Kidney tubule cell (primary cell): ENCODE measurements around the gene NUB1.

Experiments used
- DNase-seq: peaks from one replicate; pipeline ENCODE4 v3.0.0-alpha.2; 2018; ENCODE audit warnings: low spot score

The NUB1 gene

DNA sequence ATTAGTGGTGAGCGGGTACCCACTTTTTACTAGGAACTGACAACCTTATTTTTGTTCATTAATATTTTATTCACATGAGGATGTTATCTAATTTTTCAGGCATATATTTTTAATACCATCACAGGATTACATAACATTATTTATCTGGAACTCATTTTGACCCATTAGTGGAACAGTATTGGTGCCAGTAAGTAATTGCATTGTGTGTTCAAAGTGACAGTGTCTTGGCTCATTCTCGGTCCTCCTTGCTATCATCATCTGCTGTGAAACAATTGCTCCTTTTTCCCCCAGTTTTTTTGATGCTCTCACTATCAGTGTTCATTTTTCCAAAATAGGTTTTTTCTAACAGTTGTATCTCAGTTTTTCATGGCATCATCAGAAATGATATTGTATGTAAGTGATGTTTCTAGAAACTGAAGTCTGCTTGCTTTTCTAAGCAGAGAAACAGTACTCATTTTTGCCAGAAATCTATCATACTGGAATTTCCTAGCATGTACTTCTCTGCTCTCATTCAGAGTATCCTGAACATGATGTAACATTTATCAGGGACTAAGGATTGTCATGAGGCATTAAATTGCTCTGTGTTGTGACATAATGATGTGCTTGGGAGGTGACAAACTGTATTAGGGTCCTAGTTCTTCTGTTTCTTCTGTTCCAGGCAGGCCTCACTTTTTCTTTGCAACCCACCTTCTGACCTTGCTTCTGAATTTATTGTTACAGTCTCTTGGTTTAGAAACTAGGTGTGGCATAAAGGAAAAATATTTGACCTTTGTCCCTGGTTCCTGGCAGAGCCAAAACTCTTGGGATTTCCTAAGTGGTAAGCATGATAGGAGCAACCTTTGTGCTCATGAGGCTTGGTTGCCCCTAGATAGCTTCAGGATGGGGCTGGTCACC is 4.2 kb downstream of the NUB1 start:
- no peak for DNase-seq

DNA sequence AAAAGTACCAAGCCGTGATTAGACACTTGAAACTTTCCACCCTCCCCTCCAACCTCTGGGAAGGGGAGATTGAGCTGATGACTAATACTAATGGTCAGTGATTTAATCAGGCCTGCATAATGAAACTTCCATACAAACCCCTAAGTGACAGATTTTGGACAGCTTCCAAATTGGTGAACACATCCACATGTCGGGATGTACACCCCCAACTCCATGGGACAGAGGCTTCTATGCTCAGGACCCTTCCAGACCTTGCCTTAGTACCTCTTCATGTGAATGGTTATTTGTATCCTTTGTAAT is 4.8 kb downstream of the NUB1 start:
- peak; percentile 39 for DNase-seq

DNA sequence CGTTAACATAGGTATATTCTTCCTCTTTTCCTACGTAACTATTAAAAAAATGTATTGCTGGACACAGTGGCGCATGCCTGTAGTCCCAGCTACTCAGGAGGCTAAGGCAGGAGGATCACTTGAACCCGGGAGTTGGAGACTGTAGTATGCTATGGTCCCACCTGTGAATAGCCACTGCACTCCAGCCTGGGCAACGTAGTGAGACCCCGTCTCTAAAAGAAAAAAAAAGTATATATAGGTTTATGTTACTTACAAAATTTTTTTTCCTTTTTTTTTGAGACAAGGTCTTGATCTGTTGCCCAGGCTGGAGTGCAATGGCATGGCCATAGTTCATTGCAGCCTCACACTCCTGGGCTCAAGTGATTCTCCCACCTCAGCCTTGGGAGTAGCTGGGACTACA is 5.6 kb downstream of the NUB1 start:
- DNase-seq: no peak

DNA sequence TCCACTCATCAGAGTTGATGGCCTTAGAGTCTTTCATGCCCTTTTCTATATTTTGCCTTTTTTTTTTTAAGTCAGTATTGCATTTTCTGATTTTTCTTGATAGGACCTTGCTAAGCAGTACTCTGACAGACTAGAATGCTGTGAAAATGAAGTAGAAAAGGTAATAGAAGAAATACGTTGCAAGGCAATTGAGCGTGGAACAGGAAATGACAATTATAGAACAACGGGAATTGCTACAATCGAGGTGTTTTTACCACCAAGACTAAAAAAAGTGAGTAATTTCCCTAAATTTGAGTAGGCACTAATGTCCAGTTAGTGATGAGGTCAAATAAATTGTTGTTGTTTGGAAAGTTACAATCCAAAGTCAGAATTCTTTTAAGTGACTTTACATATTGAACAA is 7.4 kb downstream of the NUB1 start:
- no peak for DNase-seq

DNA sequence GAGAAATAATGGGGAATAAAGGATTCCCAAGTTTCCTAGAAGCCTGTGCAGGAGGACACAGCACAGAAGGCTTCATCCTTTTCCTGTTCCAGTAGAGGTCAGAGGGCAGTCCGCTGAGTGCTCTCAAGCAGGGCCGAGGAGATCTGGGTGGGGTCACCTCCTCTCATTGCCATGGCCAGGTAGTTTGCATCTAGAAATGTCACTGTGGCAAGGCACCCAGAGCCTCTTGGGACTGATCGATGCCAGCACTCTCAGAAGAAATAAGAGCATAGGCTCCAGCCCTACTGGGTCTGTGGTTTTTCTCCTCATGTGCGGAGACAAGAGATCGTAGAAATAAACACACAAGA is 7.9 kb downstream of the NUB1 start:
- DNase-seq: no peak

DNA sequence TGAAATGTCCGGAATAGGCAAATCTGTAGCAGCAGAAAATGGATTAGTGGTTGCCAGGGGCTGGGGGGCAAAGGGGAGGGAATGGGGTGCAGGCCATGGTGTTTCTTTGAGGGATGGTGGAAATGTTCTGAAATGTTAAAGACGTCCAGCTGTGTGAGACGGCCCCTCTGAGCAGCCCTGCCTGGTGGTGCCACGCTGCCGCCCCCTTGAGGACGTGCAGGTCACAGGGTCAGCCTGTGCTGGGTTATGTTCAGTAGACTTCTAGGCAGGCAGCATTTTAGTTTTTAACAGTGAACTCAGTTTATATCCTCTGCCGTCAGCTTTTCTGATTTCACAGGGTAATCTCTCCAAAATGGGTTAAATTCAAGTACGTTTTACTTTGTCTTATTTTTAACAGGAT is 9.4 kb downstream of the NUB1 start:
- no peak for DNase-seq

DNA sequence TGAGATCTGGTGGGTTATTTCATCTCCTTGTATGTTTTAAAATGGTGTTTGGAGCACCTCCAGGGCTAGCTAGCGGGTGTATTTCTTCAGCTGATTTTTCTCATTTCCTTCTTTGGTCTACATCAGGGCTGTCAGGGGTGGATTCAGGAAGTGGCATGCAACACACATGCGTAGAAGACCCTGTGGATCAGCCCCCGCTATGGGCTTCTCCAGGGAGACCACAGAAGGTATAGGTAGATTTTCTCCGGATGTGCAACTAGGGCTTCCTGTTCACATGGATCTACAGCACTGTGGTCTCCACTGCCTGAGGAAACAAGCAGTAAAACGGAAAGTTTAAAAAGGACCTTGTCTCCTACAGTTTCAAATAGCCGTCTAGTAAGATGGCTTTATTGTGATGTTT is 10.4 kb downstream of the NUB1 start:
- DNase-seq: no peak

DNA sequence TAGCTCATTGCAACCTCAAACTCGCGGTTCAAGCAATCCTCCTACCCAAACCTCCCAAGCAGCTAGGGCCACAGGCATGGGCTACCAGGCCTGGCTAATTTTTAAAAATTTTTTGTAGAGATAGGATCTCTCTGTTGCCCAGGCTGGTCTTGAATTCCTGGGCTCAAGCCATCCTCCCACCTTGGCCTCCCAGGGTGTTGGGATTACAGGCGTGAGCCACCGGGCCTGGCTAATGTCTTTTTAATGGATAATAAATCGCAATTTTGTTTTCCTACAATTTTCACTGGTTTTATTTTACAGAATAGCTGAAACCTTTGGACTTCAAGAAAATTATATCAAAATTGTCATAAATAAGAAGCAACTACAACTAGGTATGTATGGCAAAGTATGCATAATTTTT is 10.9 kb downstream of the NUB1 start:
- no peak for DNase-seq

DNA sequence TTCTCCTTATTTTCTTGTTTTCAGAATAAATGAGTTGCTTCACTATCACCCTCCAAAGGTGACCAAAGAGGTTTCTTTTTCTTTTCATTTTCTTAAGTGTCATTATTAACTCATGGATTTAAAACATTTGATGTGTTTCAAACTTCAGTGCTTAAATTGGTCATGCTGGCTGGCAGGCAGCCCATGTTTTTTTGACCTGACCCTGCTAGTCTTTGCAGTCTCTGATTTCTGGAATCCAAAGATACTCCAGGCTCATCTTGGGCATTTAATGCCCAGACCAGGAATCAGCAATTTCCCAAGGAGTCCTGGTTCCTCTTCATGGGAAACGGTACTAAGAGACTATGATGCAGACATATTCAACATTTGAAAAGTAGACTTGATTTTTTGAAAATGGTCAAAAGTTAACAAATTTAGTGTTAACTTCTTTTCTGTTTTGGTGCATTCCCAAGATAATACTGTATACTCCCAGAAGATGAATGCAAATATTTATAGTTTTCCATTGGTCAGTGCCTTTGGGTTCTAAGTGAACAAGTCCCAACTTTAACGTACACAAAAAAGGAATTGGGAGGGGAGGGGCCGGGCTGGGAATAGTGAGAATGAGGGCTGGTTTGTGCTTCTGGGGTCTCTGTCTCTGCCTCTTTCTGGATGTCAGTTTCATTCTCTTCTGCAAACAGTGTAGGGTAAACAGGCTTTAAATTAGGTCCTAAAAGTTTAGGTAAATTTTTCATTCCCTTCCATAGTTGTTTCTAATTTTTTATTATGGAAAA is 19.8 kb downstream of the NUB1 start:
- no peak for DNase-seq

DNA sequence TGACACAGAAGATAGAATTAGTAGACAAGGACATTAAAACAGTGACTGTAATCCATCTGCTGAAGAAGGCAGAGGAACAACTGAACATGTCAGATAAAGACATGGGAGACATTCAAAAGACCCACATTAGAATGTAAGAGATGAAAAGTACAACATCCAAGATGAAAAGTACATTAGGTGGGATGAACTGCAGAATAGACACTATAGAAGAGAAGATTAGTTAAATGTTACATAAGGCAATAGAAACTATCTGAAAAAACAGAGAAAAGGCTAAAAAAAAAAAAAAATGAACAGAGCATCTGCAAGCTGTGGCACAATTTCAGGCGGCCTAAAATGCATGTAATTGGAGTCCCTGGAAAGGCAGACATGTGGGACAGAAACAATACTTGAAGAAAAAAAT is 21.6 kb downstream of the NUB1 start:
- no peak for DNase-seq

DNA sequence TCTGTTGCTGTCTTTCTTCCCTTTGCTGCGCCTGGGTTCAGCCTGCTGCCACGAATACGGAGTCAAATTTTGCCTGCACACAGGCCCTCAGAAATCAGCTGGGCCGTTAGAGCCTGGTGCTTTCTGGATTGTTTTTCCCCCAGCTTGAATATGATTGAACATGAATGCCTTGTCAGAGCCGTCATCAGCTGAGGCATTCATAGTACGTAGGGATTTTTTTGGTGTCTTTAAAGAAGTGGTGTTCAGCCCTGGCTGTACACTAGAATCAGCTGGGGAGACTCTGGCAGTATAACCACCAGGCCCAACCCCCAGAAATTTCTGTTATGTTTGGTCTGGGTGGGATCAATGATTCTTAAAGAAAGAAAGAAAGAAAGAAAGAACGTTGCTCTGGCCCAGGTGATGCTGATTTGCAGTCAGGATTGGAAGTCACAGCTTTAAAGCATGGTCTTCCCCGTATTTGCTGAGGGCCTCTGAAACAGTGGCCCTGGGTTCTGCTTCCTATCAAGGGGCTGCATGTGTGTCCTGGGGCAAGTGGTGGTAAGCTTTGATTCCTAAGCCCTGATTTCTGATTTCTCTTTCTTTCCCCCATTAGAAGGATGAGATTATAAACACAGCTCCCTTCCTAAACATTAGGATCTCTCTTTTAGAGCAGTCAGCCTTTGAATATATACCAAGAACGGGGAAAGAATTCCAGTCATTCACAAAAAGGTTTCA is 24.7 kb downstream of the NUB1 start:
- no peak for DNase-seq

DNA sequence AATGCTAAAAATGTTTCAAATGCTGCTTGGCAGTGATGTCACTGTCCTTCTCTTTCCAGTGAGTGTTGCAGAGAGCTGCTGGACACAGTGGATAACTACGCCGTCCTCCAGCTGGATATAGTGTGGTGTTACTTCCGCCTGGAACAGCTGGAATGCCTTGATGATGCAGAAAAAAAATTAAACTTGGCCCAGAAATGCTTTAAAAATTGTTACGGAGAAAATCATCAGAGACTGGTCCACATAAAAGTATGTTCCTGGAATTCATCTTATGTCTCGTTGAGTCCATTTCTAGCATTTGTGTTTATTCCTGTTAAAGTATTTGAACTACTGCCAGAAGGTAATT is 25.2 kb downstream of the NUB1 start:
- no peak for DNase-seq

DNA sequence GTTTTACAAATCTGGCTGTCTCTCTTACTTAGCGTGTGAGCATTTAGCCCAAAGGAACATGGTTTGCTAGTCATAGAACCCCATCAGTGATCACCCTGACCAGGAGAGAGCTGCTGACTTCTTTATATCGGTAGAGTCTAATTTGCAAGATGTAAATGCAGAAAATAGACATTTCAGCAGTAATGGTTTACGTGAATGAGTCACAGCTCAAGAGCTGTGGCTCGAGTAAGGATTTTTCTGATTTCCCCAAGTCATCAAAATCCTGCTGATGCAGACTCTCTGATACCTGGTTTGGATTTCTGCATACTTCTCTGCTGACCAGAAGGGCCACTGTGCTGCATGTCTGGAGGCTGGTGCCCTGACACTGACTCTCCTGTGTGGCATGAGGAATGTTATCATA is 25.7 kb downstream of the NUB1 start:
- no peak for DNase-seq

DNA sequence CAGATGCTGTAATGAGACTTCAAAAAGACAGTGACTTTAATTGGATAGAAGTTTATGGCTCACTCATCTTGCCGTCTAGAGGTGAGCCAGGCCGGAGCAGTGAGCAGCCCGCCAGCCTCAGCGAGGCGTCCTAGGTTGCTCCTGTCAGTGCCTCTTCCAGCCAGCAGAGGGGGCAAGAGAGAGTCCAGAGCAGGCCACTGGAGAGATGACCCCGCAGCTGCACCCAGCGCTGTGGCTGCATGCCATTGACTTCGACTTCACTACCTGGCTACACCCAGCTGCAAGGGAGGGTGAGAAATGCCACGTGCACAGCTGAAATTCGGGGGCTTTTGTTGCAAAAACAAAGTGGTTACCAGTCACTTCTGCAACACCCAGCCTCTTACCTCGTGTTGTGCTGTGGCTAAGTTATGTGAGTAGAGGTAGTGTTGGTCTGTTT is 26.5 kb downstream of the NUB1 start:
- peak; percentile 83 for DNase-seq

DNA sequence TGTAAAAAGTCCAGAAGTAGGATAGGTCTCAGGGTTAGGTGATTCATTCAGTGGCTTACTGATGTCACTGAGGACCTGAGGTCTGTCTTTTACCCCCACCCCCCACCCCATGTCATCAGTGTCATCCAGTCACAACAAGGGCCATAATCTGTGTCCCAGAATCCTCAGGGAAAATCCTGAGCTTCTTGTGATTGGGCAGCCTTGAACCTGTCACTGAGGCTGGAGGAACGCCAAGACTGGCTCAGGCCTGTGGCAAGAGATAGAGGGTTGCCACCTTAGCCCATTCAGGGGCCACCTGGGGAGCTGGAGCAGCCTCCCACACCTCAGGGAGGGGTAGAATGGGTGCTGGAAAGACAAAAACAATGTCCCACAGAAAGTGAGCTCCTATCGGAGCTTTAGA is 29.7 kb downstream of the NUB1 start:
- DNase-seq: no peak

DNA sequence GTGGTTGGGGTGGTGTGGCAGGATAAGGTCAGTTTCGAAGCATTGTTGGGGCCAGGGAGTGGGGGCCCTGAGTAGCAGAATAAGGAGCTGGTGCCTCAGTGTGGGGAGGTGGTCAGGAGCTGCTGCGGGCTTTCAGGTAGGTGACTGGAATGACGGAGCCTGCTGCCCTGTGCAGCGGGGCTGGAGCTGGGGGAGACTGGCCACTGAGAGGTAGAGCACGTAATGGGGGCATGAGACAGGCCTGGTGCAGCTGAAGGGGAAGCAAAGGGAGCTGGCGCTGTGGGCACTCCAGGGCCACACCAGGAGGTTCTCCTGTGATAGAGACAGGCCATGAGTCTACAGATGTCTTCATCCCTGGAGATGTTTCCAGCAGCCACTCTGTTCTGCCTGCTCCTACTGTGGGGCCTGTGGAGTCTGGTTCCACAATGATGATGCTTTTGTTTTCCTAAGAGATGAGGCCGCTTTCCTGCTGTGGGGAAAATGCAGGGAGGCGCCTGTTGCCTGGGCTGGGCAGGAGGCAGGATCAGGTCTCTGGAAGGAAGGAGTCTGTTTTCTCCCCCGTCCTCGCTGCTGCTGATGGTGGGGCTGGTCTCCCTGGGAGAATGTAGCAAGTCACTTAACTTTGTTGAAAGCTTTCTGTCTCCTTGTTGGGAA is 31.1 kb downstream of the NUB1 start:
- no peak for DNase-seq

DNA sequence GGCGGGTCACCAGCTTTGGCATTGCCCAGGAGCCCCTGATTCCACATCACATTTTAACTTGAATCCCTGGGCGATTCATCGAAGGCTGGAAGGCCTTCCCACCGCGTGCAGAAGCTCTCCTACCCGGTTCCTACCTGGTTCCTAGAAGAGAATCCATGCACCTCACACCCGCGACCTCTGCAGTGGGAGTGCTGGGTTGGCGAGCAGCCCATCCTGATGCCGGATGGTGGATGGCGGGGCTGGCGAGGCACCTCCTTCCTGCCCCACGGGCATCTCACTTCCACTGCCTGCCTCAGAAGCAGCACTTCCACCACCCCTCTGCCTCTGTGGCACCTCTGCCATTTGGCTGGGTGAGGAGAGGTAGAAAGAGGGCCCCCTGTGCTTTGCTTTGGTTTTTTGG is 32.0 kb downstream of the NUB1 start:
- DNase-seq: no peak

DNA sequence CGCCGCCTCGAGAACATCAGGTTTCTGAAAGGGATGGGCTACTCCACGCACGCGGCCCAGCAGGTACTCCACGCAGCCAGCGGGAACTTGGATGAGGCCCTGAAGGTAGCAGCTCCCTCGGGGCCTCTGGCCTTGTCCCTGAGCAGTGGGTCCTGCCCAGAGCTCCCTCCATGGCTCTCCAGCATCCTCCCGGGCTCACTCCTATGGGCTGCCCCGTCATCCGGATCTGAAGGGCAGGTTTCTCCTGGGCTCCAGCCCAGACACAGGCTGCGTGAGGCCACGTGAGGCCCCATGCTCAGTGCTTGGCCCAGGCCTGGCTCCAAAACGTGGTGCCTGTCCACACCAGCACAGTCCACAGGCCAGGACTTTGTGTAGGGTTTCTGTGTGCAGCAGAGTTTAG is 32.5 kb downstream of the NUB1 start:
- DNase-seq: no peak

DNA sequence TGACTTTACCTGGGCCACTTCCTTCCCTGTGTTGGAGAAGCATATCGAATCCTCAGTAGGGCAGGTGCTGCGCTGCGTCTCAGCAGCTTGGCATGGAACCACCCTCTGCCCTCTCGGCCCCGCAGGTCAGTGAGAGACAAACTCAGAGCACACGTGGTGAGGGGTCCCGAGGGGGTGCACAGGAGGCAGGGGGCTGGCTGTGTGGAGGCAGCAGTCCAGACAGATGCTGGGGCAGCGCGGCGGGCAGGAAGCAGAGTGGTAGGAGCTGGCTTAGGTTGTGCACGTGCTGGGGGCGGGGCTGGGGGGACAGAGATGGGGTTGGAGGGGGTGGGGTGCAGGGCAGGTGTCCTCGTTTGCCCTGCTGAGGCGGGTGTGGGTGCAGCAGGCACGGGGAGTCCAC is 33.1 kb downstream of the NUB1 start:
- no peak for DNase-seq

DNA sequence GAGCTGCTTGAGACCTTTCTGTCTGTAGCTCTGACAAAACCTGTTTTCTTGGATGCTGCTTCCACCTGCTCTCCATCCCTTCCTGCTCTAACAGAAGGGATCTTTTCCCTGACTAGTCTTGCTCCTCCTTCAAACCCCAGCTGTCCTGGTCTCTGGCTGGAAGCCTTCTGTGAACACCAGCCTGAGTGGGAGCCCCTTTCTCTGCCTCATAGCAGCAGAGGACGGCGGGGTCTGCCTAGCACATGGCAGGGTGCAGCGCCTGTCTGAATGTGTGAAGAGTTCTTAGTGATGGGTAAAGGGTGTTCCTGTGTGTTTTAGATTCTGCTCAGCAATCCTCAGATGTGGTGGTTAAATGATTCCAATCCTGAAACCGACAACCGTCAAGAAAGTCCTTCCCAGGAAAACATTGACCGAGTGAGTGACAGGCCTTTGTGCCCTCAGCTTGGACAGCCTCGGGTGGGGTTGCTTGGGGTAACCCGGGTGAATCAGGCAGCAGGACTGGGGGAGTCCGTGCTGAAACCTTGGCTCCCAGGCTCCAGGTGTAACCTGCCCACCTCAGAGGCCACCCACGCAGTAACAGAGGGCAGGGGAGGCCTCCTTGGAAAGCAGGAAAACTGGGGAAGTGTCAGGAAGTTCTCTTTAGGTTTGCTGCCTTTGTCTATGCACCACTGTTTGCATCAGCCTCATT is 34.1 kb downstream of the NUB1 start:
- DNase-seq: no peak

DNA sequence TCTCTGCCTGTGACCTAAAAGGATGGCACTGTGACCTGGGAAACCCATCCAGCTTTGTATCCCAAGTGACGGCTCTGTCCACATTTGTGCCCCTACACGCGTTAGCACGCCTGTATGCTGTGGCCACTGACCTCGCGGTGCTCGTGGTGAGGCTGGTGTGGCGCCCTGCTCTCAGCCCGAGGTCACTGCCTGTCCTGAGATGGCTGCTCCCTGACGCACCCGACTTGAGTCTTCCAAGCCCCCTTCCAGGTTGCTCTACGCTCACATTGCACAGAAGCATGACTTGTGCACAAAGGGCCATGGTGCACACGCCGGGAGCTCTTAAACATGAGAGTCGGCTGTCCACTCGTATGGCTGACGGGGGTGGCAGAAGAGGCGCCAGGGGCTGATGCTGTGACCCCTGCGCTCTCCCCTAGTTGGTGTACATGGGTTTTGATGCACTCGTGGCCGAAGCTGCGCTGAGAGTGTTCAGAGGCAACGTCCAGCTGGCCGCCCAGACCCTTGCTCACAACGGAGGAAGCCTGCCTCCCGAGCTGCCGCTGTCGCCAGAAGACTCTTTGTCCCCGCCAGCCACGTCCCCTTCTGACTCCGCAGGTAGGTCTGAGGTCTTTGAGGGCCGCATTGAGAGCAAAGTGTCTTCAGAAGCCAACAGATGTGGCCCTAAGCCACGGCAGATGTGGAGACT is 34.7 kb downstream of the NUB1 start:
- DNase-seq: no peak

DNA sequence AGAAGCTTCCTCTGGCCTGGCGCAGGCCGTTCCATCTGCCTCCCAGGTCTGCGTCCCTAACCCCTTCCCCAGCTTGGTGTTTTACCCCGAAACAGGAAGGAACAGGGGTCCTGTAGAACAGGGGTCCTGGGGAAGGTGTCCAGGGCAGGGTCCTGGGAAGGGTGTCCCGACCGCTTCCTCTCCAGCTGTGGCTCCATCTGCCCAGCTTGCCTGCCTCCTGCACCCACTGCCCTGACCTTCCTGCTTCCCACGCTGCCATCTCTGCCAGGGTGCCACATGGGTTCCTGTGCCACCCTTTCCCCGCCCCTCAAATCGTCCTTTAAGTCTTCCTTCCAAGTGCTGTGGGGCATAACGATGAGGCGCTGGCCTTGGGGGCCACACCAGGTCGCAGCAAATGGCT is 35.8 kb downstream of the NUB1 start:
- DNase-seq: no peak
